Stimulated activated naive CD8-positive, alpha-beta T cell treated with anti-CD3 and anti-CD28 coated beads, Interleukin-15, Interleukin-2, amounts not matched to agents 100 U/mL and 50 U/mL, for 24 hours (primary cell): ENCODE measurements around the gene RAD51D.
"Not testable (repeated sequence)": the region's sequence is repeated elsewhere in the genome, so short reads cannot be mapped to it uniquely, and the experiment has no call there.

Source experiments
- ATAC-seq: fragments of 150-1000 bp; cut with Tn5 transposase; one replicate; pipeline ENCODE4 v1.10.0; 2021
- DNase-seq: peaks from one replicate; pipeline ENCODE4 v3.0.0; 2021

RAD51D gene

GRCh38 chr17:35119370-35120165 lies at the start of gene RAD51D:
Gene RAD51D, minus strand, starts transcription at chr17:35119860. Its CDS starts 247 bp downstream, at chr17:35119613.
- DNase-seq: peak; percentile 85

GRCh38 chr17:35167666-35168065 lies 48.0 kb upstream of the RAD51D start:
- ATAC-seq: no peak
- no peak for DNase-seq

More at GRCh38 chr17:35119370-35120165, at the start of gene RAD51D:
- peak; percentile 91 for ATAC-seq

DNA sequence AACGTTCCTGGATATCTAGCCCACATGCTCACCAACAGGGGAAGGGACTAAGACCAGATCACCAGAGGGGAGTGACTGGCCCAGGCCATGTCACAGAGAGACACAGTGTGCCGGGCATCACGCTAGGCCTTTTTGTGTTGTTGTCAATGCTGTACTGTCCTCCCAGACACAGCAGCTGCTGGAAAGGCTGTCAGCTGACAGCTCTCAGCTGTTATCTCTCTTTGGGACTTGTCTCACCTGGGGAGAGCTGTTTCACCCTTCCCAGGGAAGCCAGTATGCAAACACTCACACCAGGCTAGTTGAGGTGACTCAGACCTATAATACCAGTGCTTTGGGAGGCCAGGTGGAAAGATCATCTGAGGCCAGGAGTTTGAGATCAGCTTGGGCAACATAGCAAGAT lies 47.4 kb upstream of the RAD51D start:
- ATAC-seq: no peak
- DNase-seq: no peak

- ATAC-seq (no peak), DNase-seq (no peak)
These were observed 46.9 kb upstream of the RAD51D start for GRCh38 chr17:35166526-35166925.

DNA sequence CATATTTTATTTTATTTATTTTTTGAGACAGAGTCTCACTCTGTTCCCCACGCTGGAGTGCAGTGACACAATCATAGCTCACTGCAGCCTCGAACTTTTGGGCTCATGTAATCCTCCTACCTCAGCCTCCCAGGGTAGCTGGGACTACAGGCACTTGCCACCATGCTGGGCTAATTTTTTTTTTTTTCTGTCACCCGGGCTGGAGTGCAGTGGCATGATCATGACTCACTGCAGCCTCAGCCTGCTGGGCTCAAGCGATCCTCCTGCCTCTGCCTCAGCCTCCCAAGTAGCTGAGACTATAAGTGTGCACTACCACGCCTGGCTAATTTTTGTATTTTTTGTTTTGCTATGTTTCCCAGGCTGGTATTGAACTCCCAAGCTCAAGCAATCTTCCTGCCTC lies 45.1 kb upstream of the RAD51D start:
- ATAC-seq: no peak

DNA sequence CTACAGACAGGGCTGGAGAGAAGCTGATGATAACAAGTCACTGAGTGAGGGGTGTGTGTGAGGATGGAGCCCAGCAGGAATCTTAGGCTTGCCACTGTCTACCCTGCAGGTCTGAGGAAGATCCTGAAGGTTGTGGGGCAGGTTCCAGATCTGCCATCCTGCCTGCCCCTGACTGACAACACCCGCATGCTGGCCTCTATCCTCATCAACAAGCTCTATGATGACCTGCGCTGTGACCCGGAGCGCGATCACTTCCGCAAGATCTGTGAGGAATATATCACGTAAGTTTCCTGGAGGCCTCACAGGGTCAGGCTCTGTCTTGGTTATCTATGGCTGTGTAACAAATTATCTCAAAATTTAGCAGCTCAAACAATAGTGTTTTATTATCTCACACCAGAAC lies 44.2 kb upstream of the RAD51D start:
- ATAC-seq (no peak), DNase-seq (no peak)

More for the DNA sequence above, 45.1 kb upstream of the RAD51D start:
- DNase-seq: no peak

DNA sequence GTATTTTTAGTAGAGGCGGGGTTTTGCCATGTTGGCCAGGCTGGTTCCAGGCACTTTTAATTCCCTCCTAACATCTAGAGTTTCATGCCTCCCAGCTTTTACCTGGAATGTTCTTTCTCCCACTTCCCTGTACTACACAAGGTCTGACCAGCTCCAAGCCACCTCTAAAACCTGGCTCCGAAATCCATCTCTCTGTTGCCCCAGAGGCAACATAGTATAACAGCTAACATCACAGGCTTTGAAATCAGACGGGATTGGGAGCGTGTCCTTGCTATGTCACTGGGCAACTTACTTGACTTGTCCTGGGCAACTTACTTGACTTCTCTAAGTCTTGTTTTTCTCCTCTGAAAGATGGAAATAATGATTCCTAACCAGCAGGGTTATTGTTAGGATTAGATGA lies 43.1 kb upstream of the RAD51D start:
- DNase-seq (no peak), ATAC-seq (no peak)

- DNase-seq: no peak
These were observed 41.7 kb upstream of the RAD51D start for GRCh38 chr17:35161281-35161761.

DNA sequence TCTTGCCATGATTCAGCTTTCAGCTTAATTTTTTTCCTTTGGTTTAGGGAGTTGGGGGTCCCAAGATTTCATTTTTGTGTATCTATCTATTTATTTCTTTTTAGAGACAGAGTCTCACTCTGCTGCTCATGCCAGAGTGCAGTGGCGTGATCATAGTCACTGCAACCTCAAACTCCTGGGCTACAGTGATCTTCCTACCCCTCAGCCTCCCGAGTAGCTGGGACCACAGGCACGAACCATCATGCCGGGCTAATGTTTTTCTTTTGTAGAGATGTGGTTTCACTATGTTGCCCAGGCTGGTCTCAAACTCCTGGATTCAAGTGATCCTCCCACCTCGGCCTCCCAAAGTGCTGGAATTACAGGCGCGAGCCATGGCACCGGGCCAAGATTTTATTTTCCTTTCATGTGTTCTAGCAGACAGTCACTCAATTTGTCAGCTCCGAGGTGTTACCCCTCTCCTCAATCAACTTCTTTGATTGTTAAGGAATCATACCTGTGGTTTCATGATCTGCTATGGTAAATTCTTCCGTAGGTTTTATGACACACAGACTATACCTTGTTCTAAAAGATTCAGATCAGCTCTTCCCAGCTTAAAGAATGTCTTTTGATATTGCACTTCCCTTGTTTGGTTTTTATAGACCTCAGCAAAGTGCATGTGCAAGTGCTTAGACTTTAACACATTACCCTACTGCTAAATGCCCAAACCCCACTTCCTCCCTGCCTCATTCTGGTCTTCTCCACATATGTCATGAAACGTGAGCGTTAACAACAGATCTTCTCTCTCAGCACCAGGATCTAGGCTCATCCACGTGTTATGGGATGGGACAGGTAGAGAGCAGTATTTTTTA lies 40.9 kb upstream of the RAD51D start:
- DNase-seq (peak; percentile 48), ATAC-seq (peak; percentile 57)

More at GRCh38 chr17:35161281-35161761, 41.7 kb upstream of the RAD51D start:
- ATAC-seq: peak; percentile 29

GRCh38 chr17:35159940-35160339 lies 40.3 kb upstream of the RAD51D start:
- no peak for ATAC-seq

DNA sequence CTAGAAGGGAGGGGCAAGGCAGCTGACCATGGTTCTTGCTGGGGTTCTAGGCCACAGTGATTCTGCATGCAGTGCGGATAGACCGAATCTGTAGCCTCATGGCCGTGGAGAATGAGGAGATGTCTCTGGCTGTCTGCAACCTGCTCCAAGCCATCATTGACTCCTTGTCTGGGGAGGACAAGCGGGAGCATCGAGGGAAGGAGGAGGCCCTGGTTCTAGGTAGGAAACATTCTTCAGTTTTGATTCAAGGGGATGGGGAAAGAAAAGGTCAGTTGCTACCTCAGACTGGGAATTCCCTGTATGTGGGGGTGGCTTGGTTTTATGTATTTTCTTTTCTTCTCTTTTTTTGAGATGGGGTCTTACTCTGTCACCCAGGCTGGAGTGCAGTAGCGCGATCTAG lies 35.6 kb upstream of the RAD51D start:
- no peak for ATAC-seq
- no peak for DNase-seq

More at GRCh38 chr17:35159940-35160339, 40.3 kb upstream of the RAD51D start:
- DNase-seq: no peak

GRCh38 chr17:35154196-35155165 lies 34.8 kb upstream of the RAD51D start:
- ATAC-seq: no peak
- no peak for DNase-seq

DNA sequence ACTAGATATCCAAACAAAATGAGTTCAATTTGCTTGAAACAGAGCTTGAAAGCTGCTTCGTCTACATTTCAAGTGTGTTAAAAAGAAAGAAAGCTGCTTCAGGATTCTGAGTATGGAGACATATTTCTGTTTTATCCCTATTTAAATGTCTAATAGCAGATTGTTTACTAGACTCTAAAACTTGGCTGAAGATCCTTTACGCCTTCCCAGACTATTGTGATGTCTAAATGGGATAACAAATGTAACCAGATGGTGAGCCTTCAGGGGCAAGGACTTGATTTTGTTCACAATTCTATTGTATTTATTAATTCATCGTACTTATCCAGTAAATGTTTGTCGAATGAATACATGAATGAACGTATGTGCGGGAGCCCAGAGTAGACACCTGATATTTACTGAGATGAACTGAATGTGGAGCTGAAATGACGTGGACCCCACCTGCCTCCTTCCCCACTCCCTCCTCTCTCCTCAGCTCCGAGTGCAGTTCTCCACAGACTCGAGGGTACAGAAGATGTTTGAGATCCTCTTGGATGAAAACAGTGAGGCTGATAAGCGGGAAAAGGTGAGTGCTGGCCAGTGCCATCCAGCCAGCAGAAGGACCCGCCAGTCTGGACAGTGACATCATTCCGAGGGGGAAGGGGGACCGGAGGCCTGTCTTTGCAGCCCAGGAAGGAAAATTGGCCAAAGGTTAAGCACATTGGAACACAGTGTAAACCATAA lies 32.9 kb upstream of the RAD51D start:
- ATAC-seq (no peak), DNase-seq (no peak)

- not testable (repeated sequence) for ATAC-seq, DNase-seq
These were observed 31.4 kb upstream of the RAD51D start for GRCh38 chr17:35151080-35151479.

- no peak for DNase-seq
- no peak for ATAC-seq
These were observed 30.3 kb upstream of the RAD51D start for GRCh38 chr17:35149941-35150340.

DNA sequence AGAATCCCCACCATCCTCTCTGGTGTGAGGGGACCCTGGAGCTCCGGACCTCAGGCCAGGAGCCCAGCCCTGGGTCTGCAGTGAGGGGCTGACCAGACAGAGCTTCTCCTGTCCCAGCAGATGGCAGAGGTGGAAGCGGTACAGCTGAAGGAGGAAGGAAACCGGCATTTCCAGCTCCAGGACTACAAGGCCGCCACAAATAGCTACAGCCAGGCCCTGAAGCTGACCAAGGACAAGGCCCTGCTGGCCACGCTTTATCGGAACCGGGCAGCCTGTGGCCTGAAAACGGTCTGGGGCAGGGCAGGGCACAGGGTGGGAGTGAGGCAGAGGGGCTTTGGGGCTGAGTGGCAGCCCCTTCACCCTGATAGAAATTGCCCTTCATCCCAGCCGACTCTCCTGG lies 28.5 kb upstream of the RAD51D start:
- no peak for ATAC-seq
- DNase-seq: no peak

DNA sequence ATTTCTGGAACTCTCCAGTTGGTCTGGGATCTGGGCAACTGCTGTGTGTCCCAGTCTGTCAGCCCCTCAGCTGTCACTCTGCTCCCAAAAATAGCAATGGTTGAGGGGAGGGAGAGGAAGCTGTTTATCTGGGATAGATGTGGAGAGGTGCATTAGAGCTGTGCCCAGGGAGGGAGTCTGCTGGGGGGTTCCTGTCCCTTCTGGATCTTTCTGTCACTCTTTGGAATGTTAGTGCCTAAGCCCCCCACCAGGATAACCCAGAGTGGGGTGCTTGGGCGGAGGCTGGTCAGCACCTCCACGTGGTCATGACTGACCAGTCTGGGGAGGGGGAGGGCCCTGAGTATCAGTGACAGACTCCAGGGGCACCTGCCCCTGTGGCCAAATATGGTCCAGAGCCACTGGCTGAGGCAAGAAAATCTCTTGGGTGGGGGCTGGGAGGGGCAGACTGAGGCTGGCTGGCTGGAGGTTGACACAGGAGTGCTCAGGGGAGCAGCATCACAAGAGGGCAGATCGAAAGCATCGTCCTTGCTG lies 27.8 kb upstream of the RAD51D start, which contains the start of gene UNC45B:
Gene UNC45B, plus strand, starts transcription at position 443 of the 531 bp plus-strand sequence. CDS start 447 bp downstream, outside the sequence.
- DNase-seq (no peak), ATAC-seq (no peak)

GRCh38 chr17:35146214-35146833 lies 26.7 kb upstream of the RAD51D start:
- no peak for ATAC-seq
- DNase-seq: no peak

GRCh38 chr17:35144840-35145239 lies 25.2 kb upstream of the RAD51D start:
- no peak for ATAC-seq
- DNase-seq: no peak

DNA sequence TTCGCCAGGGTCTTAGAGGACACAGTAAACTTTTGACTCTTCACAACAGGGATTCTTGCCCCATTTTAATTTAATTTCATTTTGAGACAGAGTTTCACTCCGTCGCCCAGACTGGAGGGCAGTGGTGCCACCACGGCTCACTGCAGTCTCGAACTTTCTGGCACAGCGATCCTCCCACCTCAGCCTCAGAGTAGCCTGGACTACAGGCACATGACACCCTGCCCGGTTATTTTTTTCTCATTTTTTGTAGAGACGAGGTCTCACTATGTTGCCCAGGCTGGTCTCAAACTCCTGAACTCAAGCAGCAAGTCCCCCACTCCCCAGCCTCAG lies 22.8 kb upstream of the RAD51D start:
- no peak for DNase-seq
- peak; percentile 10 for ATAC-seq
